ENCODE data around the gene RGS6.

DNA sequence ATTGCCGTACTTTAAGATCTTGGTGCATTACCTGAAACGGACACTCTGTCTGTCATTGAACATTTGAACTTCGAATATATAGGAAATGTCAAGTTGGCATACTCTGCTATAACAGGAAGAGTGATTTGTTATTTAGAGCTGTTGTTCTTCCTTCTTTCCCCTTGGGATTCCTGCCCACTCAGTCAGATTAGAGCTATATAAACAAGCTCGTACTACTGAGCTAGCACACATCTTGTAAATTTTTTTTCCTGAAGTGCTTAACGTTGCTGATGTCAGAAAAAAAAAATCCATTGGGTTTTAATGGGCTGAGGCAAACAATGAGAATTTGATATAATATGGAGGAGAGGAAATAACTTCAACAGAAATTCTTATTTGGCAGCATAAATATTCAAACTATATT, 26.8 kb downstream of the RGS6 start:
- TF ChIP-seq CTCF (conservative IDR thresholded peaks at IDR 0.05; ENCODE audit: low read length) (no peak), EZH2phosphoT487 (IDR thresholded peaks at IDR 0.05; ENCODE audit: borderline replicate concordance, low read depth, low read length) (no peak)

Measured in OCI-LY7 (cell line).